VCaP (cell line): ENCODE data around the gene ITIH5.

Source experiments
- H3K27ac ChIP-seq: fragments of 450-650 bp; 2 replicates; pipeline ENCODE4 v1.5.1; 2017
- TF ChIP-seq, protein P1 (sequence below): fragments of 450-650 bp; conservative IDR thresholded peaks from 2 replicates; pipeline ENCODE4 v1.5.1; 2017; ENCODE audit warnings: mild to moderate bottlenecking, moderate library complexity

ITIH5 gene

DNA sequence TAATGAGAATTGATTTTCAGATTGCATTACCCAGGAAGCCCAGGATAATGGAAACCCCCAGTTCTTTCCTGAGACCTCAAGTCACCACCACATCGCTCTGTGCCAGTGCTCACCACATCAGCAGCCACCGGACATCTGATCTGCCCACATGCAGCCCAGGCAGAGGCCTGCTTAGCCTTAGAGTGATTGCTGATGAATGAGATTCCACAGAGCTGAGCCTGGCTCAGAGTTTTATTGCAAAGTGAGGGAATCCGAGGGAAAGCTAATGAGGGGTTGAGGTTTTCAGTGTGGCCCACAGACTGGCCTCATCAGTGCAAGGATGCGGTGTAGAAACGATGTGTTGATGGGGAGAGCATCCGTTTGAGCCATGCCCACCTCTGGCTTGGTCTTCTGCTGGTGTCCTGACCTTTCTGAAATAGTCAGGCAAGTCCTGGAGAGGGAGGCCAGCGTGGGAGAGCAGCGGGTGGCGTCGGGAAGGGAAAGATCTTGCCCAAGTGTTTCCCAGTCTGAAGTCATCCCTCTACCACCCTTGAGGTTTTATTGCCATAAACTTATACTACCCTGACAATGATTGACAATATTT, 120.3 kb downstream of the ITIH5 start:
- H3K27ac ChIP-seq, result no peak overlapping the region
- TF ChIP-seq, protein P1, sequence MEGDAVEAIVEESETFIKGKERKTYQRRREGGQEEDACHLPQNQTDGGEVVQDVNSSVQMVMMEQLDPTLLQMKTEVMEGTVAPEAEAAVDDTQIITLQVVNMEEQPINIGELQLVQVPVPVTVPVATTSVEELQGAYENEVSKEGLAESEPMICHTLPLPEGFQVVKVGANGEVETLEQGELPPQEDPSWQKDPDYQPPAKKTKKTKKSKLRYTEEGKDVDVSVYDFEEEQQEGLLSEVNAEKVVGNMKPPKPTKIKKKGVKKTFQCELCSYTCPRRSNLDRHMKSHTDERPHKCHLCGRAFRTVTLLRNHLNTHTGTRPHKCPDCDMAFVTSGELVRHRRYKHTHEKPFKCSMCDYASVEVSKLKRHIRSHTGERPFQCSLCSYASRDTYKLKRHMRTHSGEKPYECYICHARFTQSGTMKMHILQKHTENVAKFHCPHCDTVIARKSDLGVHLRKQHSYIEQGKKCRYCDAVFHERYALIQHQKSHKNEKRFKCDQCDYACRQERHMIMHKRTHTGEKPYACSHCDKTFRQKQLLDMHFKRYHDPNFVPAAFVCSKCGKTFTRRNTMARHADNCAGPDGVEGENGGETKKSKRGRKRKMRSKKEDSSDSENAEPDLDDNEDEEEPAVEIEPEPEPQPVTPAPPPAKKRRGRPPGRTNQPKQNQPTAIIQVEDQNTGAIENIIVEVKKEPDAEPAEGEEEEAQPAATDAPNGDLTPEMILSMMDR, result no peak

DNA sequence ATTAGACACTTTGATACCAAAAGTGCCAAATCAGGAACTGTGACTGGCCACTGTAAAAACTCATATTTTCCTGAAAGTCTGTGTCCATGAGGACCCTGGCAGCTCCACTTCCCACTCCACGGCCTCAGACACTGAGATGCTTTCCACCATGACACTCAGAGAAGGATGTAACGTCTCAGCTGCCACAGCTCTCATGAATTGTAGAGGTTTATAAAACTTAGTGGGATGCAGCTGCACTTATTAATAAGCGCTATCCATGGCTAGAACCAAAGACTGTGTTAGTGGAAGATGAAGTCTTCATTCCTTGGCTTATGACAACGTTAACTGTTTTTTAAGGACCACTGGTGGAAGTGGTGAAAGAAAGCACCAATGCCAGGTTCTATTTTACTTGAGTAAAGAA, 121.0 kb downstream of the ITIH5 start:
- TF ChIP-seq, protein P1, result no peak
- H3K27ac ChIP-seq, result no peak overlapping the region

DNA sequence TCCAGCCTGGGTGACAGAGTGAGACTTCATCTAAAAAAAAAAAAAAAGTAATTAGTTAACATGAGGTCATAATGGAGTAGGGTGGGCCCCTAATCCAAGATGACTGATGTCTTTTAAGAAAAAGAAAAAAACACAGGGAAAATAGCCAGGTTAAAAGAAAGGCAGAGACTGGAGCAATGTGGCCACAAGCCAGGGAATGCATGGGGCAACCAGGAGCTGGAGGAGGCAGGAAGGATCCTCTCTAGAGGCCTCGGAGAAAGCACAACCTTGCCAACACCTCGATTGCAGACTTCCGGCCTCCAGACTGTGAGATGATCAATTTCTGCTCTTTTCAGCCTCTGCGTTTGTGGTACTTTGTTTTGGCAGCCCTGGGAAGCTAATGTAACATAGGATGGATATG, 121.5 kb downstream of the ITIH5 start:
- no peak overlapping the region for H3K27ac ChIP-seq
- TF ChIP-seq, protein P1, result no peak

DNA sequence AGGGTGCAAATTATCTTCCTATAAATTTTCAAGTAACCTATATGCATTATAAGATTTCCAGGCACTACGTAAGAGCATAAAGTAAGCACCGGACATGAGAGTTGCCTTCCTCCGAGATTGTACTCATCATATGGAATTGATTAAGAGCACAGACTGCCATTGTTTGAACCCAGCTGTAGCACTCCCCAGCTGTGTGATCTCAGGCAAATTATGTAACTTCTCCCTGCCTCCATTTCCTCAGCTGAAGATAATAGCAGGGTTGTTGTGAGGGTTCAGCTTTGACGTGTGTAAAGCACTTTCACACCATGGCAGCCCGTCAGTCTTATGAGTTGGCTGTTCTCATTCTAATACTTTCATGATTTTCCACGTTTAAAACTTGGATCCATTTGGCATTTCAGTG, 122.6 kb downstream of the ITIH5 start:
- TF ChIP-seq, protein P1, result no peak

DNA sequence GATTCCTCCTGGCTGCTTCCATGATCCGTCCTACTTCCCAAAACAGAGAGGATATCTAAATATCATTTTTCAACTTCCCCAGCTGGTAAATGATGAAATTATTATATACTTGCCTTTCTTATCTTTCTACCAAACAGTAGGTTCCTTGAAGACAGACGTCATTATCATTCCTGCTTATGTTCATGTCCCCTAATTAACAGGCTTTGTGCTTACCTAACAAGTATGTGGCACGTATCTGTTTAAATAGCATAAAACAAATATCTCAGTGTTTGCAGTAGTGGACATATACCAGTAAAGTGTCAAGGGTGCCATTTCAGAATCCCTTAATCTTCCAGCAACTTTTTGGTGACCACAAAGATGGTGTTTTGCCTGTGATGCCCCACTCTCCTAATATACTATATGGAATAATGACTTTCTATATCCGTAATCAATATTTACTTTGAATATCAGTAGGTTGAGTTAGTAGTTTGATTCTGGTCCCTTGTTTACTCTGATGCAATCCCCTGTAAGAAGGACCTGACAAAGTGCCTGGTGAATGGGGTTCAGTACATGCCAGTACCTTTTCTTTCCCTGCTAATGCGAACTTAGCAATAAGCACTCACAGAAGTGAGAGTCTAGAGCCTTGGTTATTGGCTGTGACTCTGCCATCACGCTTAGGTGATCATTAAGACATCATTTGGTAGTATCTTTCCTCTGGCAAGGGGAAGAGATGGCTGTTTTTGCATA, 124.4 kb downstream of the ITIH5 start:
- TF ChIP-seq, protein P1, result no peak
- H3K27ac ChIP-seq, result no peak overlapping the region

More for the DNA sequence above, 122.6 kb downstream of the ITIH5 start:
- H3K27ac ChIP-seq, result no peak overlapping the region

DNA sequence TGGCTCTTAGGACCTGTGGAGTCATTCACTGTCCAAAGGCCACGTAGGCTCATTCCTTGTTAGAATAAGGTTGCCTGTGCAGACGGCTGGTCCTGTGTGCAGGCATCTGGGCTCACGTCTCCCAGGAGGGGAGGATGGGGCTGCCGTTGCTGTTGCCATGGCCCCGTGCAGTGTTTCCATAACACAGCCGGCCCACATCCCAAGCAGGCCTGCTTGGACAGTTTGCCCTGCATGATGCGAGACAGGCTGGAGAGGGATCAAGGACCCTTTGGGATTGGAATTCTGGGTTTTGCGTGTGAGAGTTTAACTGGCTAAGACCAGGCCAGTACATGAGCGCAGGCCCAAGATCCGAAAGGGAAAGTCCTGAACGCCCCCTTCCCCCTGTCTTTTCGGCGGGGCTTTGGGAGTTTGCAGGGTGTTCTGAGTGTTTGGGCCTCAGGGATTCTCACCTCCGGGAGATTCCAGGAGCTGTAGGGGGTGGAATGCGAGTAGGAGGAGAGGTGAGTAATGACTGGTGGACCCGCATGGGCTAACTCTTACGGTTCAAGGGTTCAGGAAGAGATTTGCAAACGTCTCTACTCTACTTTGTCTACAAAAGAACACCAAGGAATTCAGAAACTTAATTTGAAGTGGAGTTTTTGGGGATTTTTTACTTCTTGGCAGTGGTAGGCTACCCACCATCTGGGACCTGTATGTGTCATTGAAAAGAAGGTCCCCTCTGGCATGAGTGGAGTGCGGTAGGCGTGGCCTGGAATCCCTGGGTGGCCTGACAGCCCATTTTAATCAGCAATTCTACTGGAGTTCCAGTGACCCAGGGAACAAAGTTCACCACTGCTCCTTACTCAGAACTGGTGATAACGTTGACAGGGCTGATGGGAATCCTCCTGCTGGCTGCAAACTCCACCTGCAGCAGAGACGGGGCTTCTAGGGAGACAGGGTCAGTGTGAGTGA, 125.4 kb downstream of the ITIH5 start:
- H3K27ac ChIP-seq, result no peak overlapping the region
- TF ChIP-seq, protein P1, result no peak

DNA sequence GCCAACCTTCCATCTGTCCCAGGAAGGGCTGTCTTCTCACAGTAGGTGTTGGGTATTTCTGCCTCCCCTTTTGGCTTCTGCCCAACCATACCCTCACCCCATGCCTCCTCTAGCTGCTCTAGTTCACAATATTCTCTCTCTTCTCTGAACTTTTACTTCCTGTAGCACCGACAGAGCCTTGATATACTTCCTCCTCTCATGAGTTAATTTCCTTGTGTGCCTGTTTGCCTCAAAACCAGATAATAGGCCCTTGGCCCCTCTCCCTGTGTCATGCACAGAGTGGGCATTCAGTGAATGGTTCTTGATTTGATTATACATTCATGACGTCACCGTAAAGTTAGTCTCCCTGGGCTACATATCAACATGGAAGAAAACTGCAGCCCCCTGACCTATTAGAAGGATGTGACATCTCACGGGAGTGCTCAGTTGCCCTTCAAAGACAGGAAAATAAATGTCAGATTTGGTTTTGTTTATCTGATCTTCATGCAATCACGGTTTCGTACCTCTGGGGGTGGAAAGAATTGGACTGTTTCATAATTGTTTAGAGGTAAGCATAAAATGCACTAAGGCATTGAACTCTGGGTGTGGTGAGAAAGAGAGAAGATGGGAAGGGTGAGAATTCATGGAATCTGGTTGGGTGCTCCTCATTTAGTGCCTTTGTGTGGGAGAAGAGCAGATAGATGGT, 127.7 kb downstream of the ITIH5 start:
- TF ChIP-seq, protein P1, result no peak
- H3K27ac ChIP-seq, result no peak overlapping the region
